K562 (cell line): ENCODE data around the gene EMC1. TPM values are rescaled to one million over a fixed set of nuclear protein-coding genes. Genes with fewer than 3 reads are reported as not detected.

Experiments
- ATAC-seq: fragments of 200-7000 bp; cut with Tn5 transposase; 3 replicates; pipeline ENCODE4 v1.9.1; 2020; ENCODE audit warnings: moderate library complexity
- BruUV-seq: library from RNA; stranded (reverse); fragments of 400-500 nt; replicated peaks from 2 replicates; lab custom pipeline; 2021; lab: Mats Ljungman, UMichigan
- CTCF ChIA-PET: fragments of 300-600 bp; formaldehyde crosslinking; extraction: SDS; loops from one replicate; lab custom pipeline; 2021; ENCODE audit warnings: low intra/inter-chr PET ratio; lab: Yijun Ruan, JAX
- POLR2A ChIA-PET: fragments of 300-600, 350-650 bp; sonication (Branson Sonifier 250); formaldehyde crosslinking; extraction: SDS; loops from one replicate; lab custom pipeline; 2021; ENCODE audit warnings: antibody characterized with exemption, inconsistent platforms; lab: Yijun Ruan, JAX
- DNase-seq, 4 experiments: peaks; one replicate each; pipeline versions ENCODE4 v3.0.0 to v3.0.0-alpha.2; 2011 to 2018; ENCODE audit warnings: low spot score in 3 of 4, mixed read lengths in 3 of 4; ENCODE audit errors: extremely low read depth in 1 of 4
- FAIRE-seq: peaks from 2 replicates; lab custom pipeline; 2011; peaks lifted over from hg19 to GRCh38; lab: Jason Lieb, UNC
- H2AFZ ChIP-seq: 2 replicates; pipeline ENCODE4 v1.6.0; 2011; ENCODE audit warnings: low read depth, low read length, control low read depth, inconsistent platforms
- H3K27ac ChIP-seq: fragments of 200-600 bp; 3 replicates; pipeline ENCODE4 v1.8.0; 2011; ENCODE audit warnings: low read depth, mild to moderate bottlenecking, control low read depth, inconsistent platforms, low read length, moderate library complexity, mixed read lengths; ENCODE audit errors: extremely low read depth
- H3K27me3 ChIP-seq, 2 experiments: fragments of 300-600 bp in 1 of 2; 2 replicates in 1 of 2; 3 replicates in 1 of 2; pipeline versions ENCODE4 v1.6.0 to v1.8.0; 2011; ENCODE audit warnings: inconsistent platforms in 2 of 2, low read length in 2 of 2, mild to moderate bottlenecking in 1 of 2, mixed read lengths in 1 of 2, moderate library complexity in 1 of 2; ENCODE audit not compliant: control insufficient read depth in 2 of 2, insufficient read depth in 2 of 2
- H3K36me3 ChIP-seq: fragments of 300-600 bp; 3 replicates; pipeline ENCODE4 v1.8.0; 2011; ENCODE audit warnings: mild to moderate bottlenecking, low read length, inconsistent platforms; ENCODE audit not compliant: control insufficient read depth, insufficient read depth
- H3K4me1 ChIP-seq, 2 experiments: fragments of 200-600 bp in 1 of 2; replicated peaks in 1 of 2; 2 replicates in 1 of 2; 3 replicates in 1 of 2; pipeline versions ENCODE4 v1.5.1 to v1.8.0; 2011; ENCODE audit warnings: inconsistent platforms in 2 of 2, low read length in 2 of 2, mild to moderate bottlenecking in 1 of 2, mixed read lengths in 1 of 2, moderate library complexity in 1 of 2; ENCODE audit not compliant: control insufficient read depth in 2 of 2, insufficient read depth in 2 of 2
- H3K4me2 ChIP-seq: 2 replicates; pipeline ENCODE4 v1.6.1; 2011; ENCODE audit warnings: low read length, control low read depth, inconsistent platforms, mixed read lengths; ENCODE audit not compliant: insufficient read depth
- H3K4me3 ChIP-seq: fragments of 200-600 bp; sonication (generic), shearing (Covaris generic); 2 replicates; pipeline ENCODE4 v1.5.1; 2016; ENCODE audit warnings: control low read depth, inconsistent platforms
- H3K79me2 ChIP-seq: fragments of 200-600 bp; 3 replicates; pipeline ENCODE4 v1.8.0; 2011; ENCODE audit warnings: low read length, inconsistent platforms; ENCODE audit not compliant: control insufficient read depth, insufficient read depth
- H3K9ac ChIP-seq, 2 experiments: 2 replicates each; pipeline versions ENCODE4 v1.6.0 to v1.6.1; 2011; ENCODE audit warnings: low read depth in 2 of 2, low read length in 2 of 2, control low read depth in 1 of 2, inconsistent platforms in 1 of 2, mild to moderate bottlenecking in 1 of 2, mixed read lengths in 1 of 2; ENCODE audit not compliant: insufficient read depth in 1 of 2
- H3K9me1 ChIP-seq: one replicate; pipeline ENCODE4 v1.6.0; 2011; ENCODE audit warnings: inconsistent platforms, mild to moderate bottlenecking, low read length, moderate library complexity; ENCODE audit not compliant: control insufficient read depth, insufficient read depth
- H3K9me3 ChIP-seq: replicated peaks from 2 replicates; pipeline ENCODE4 v1.5.1; 2011; ENCODE audit warnings: low read depth, low read length, inconsistent platforms; ENCODE audit not compliant: control insufficient read depth, insufficient read depth
- H4K20me1 ChIP-seq: replicated peaks from 2 replicates; pipeline ENCODE4 v1.6.1; 2011; ENCODE audit warnings: low read length, inconsistent platforms, mixed read lengths; ENCODE audit not compliant: control insufficient read depth, insufficient read depth
- CREM ChIP-seq: IDR thresholded peaks from 2 replicates; pipeline ENCODE4 v1.6.1; 2014; ENCODE audit warnings: antibody characterized with exemption, low read depth
- NBN ChIP-seq: fragments of 450-650 bp; IDR thresholded peaks from 2 replicates; pipeline ENCODE4 v1.6.1; 2016; ENCODE audit warnings: low read depth, mild to moderate bottlenecking
- NFIC ChIP-seq: fragments of 450-650 bp; IDR thresholded peaks from 2 replicates; pipeline ENCODE4 v1.6.1; 2017; ENCODE audit warnings: mild to moderate bottlenecking, inconsistent platforms
- RFX5 ChIP-seq: IDR thresholded peaks from 2 replicates; pipeline ENCODE4 v1.6.1; 2011; ENCODE audit warnings: low read depth, mild to moderate bottlenecking, improper control_type of control experiment, low read length
- TCF3 ChIP-seq: sonication (generic); formaldehyde crosslinking; IDR thresholded peaks from 2 replicates; pipeline ENCODE4 v1.4.0; 2020; ENCODE audit warnings: mild to moderate bottlenecking, missing genetic modification reagents
- ZBTB17 ChIP-seq: fragments of 450-650 bp; formaldehyde crosslinking; IDR thresholded peaks from 2 replicates; pipeline ENCODE4 v1.4.0; 2020; ENCODE audit warnings: mild to moderate bottlenecking
- WGBS: fragments of 100-300 bp; shearing (Covaris generic); methylation state at CpG from one replicate; pipeline ENCODE4 v1.1.6; 2016; ENCODE audit warnings: low coverage, mixed read lengths; ENCODE audit not compliant: insufficient coverage; ENCODE audit errors: missing lambda C conversion rate; 5-methylcytosine and 5-hydroxymethylcytosine counted together
- in situ Hi-C: fragments of 300-500 bp; cut with MboI; formaldehyde crosslinking; loops from 4 replicates; pipeline ENCODE4 v1.15.0; 2018; ENCODE audit warnings: inconsistent platforms, mixed read lengths
- intact Hi-C: fragments of 100-400 bp; cut with micrococcal nuclease; formaldehyde crosslinking; loops from 2 replicates; pipeline ENCODE4 v1.14.2; 2022
- polyA plus RNA-seq, 8 experiments: library from polyadenylated mRNA; depleted of rRNA in 4 of 8; stranded (reverse) in 5 of 8; unstranded in 3 of 8; fragments of >200 nt; fragmentation: Nextera tagmentation in 2 of 8; fragmentation: Illumina TruSeq in 1 of 8; extraction: Ambion mirVana in 2 of 8; extraction: Trizol in 1 of 8; gene quantifications; 2 replicates each; pipeline versions ENCODE4 v1.2.1 to v1.2.3, GENCODE V29; 2011 to 2014; ENCODE audit warnings: inconsistent platforms in 1 of 8, missing spikeins in 1 of 8
- total RNA-seq, 7 experiments: library from RNA; depleted of rRNA in 6 of 7; stranded (reverse); fragments of >200 nt in 6 of 7; fragmentation: Illumina TruSeq in 2 of 7; extraction: Trizol in 2 of 7; gene quantifications; 2 replicates each; pipeline versions ENCODE4 v1.2.1 to v1.2.3, GENCODE V29; 2011 to 2021; ENCODE audit warnings: low replicate concordance in 1 of 7
- TF ChIP-seq, protein P1 (sequence below): fragments of 150-350 bp; IDR thresholded peaks from 2 replicates; pipeline ENCODE4 v1.6.1; 2014; ENCODE audit warnings: low read depth, mild to moderate bottlenecking, low read length, borderline replicate concordance

The EMC1 gene
- total and polyA plus RNA-seq, 9 of the 15 experiments (the other 6 are each of a cell fraction or from before 2014, with no cell fraction given) = 17.8 to 88.2 (median 37.4) TPM

GRCh38 chr1:19198820-19199219 lies 52.5 kb downstream of the EMC1 start (continued):
- TF ChIP-seq ZBTB17 (CRISPR knock-in tag) = no peak
- TF ChIP-seq NBN = no peak
- TF ChIP-seq NFIC = peak; percentile 98
- TF ChIP-seq CREM = no peak
- no peak for TF ChIP-seq RFX5

GRCh38 chr1:19197845-19198244 lies 53.5 kb downstream of the EMC1 start:
- Histone ChIP-seq H3K27me3 (no peaks in the 10 kb centered on the region), H3K4me2 (no peak overlapping the region), H3K4me1 (peaks cover 3 to 10% of the 10 kb centered on the region in 2 experiments; a peak in 3 of 5 replicates), H3K9me3 (no peaks in the 10 kb centered on the region), H2AFZ (no peak overlapping the region), H3K9ac (no peak overlapping the region), H3K79me2 (peaks cover 44% of the 10 kb centered on the region), H3K36me3 (peaks cover 91% of the 10 kb centered on the region), H3K4me3 (no peak overlapping the region), H4K20me1 (peaks cover 14% of the 10 kb centered on the region), H3K9me1 (no peaks in the 10 kb centered on the region), H3K27ac (no peak overlapping the region)
- WGBS = 22% methylated on average over 2 of the region's 2 CpGs
- DNase-seq = peak in 2 of 4 experiments; percentile 31 to 37
- CTCF ChIA-PET = no interaction called here
- FAIRE-seq = no peak
- POLR2A ChIA-PET = interaction anchor here (0.5 to 4.2 kb wide), 7 partner anchors 8 to 867 kb away, joined by 3 to 42 read pairs (median 3); partner anchors contain the start of gene UBR4
- no TSS peak for BruUV-seq
- TF ChIP-seq TCF3 = peak; percentile 32; the same call in 1 of the 2 replicates
- TF ChIP-seq, protein P1, sequence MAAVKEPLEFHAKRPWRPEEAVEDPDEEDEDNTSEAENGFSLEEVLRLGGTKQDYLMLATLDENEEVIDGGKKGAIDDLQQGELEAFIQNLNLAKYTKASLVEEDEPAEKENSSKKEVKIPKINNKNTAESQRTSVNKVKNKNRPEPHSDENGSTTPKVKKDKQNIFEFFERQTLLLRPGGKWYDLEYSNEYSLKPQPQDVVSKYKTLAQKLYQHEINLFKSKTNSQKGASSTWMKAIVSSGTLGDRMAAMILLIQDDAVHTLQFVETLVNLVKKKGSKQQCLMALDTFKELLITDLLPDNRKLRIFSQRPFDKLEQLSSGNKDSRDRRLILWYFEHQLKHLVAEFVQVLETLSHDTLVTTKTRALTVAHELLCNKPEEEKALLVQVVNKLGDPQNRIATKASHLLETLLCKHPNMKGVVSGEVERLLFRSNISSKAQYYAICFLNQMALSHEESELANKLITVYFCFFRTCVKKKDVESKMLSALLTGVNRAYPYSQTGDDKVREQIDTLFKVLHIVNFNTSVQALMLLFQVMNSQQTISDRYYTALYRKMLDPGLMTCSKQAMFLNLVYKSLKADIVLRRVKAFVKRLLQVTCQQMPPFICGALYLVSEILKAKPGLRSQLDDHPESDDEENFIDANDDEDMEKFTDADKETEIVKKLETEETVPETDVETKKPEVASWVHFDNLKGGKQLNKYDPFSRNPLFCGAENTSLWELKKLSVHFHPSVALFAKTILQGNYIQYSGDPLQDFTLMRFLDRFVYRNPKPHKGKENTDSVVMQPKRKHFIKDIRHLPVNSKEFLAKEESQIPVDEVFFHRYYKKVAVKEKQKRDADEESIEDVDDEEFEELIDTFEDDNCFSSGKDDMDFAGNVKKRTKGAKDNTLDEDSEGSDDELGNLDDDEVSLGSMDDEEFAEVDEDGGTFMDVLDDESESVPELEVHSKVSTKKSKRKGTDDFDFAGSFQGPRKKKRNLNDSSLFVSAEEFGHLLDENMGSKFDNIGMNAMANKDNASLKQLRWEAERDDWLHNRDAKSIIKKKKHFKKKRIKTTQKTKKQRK = no peak
- no peak for ATAC-seq
- intact Hi-C loops (no loop called here), in situ Hi-C loops (no loop called here)
